ENCODE data around the gene HIC1.

GRCh38 chr17:2084766-2085647, 30.1 kb downstream of the HIC1 start:
- TF ChIP-seq POLR2A (IDR thresholded peaks at IDR 0.05) (no peak), CTCF (IDR thresholded peaks at IDR 0.05) (no peak), EP300 (IDR thresholded peaks at IDR 0.05) (peak in 1 of 2 donors; percentile 80)
